Measurements from ENCODE around the gene RPS6KA5. TPM values are rescaled to one million over a fixed set of nuclear protein-coding genes. Genes with fewer than 3 reads are reported as not detected.

RPS6KA5 gene
- total RNA-seq, 1 donor: 0.86 TPM

GRCh38 chr14:91032248-91032647, 28.2 kb downstream of the RPS6KA5 start:
- no peak for DNase-seq (ENCODE audit: low read depth)
- no peak for TF ChIP-seq CTCF (IDR thresholded peaks at IDR 0.05; ENCODE audit: insufficient read depth, low read depth, low read length)
- H3K4me3 ChIP-seq (ENCODE audit: low read depth, low read length): no peak overlapping the region

- no peak for DNase-seq (ENCODE audit: low read depth)
- H3K4me3 ChIP-seq (ENCODE audit: low read depth, low read length): no peak overlapping the region
- no peak for TF ChIP-seq CTCF (IDR thresholded peaks at IDR 0.05; ENCODE audit: insufficient read depth, low read depth, low read length)
Observed at GRCh38 chr14:91031666-91032065, 28.8 kb downstream of the RPS6KA5 start.

GRCh38 chr14:91029456-91030217, 30.8 kb downstream of the RPS6KA5 start:
- TF ChIP-seq CTCF (IDR thresholded peaks at IDR 0.05; ENCODE audit: insufficient read depth, low read depth, low read length): no peak
- H3K4me3 ChIP-seq (ENCODE audit: low read depth, low read length): no peak overlapping the region
- peak; percentile 51 for DNase-seq (ENCODE audit: low read depth)

- no peak overlapping the region for H3K4me3 ChIP-seq (ENCODE audit: low read depth, low read length)
- no peak for TF ChIP-seq CTCF (IDR thresholded peaks at IDR 0.05; ENCODE audit: insufficient read depth, low read depth, low read length)
- DNase-seq (ENCODE audit: low read depth): peak; percentile 9
Observed at GRCh38 chr14:91027561-91027960, 32.9 kb downstream of the RPS6KA5 start.

GRCh38 chr14:91022622-91023028, 37.8 kb downstream of the RPS6KA5 start:
- peak; percentile 55 for DNase-seq (ENCODE audit: low read depth)
- peak overlapping the region; percentile 43 for H3K4me3 ChIP-seq (ENCODE audit: low read depth, low read length)

DNA sequence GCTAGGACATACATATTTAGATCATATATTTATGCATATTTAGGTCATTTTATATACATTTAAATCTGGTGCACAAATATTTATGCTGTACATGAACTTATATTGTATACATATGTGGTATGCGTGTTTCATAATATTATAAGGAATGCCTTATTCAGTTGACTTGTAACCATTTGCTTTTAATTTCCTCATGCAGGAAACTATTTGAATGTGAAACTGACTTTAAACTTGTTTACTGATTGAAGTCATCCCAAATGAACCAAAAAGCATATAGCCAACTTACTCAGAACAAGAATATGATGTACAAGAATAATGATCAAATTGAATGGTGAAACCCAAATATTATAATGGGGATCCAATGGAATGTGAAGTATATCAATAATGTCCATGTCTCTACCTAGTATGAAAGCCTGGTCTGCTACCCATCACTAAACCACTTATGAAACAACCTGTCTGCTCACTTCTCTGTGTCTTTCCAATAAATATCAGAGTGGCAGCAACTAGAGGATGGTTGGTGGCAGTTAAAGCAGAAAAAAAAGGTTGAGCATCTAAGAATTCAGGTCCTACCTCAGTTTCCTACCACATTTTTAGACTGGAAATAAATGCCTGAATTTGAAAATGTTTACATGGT, 38.3 kb downstream of the RPS6KA5 start:
- no peak for DNase-seq (ENCODE audit: low read depth)
- TF ChIP-seq CTCF (IDR thresholded peaks at IDR 0.05; ENCODE audit: insufficient read depth, low read depth, low read length): no peak
- H3K4me3 ChIP-seq (ENCODE audit: low read depth, low read length): peak overlapping the region; percentile 43

- TF ChIP-seq CTCF (IDR thresholded peaks at IDR 0.05; ENCODE audit: insufficient read depth, low read depth, low read length): no peak
- no peak for DNase-seq (ENCODE audit: low read depth)
- H3K4me3 ChIP-seq (ENCODE audit: low read depth, low read length): no peak overlapping the region
Observed at GRCh38 chr14:91021115-91021514, 39.3 kb downstream of the RPS6KA5 start.
